ENCODE measurements around the gene KHDC4.
"Not testable (repeated sequence)": the region's sequence is repeated elsewhere in the genome, so short reads cannot be mapped to it uniquely, and the experiment has no call there.

The KHDC4 gene

DNA sequence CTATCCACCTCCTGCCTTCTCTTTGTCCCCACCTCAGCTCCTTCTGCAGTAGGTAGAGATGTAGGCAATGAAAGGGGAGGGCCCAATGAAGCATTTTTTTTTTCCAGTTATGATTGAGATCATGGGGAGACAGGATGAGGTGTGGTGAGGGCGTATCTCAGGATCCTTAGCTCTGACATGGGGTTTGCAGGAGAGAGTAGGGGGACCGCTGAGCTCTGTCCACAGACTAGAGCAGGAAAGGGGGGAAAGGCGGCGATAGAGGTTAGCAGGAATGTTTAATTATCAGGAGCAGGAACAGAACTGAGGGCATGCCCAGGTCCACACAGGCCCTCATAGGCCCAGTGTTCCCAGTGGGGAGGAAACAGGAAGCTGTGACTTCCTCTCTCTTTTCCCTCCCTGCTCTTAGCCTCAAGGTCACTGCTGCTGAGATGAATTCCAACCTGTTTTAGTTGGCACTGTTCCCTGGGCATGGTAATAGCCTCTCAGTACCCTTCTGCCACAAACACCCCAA, 6.3 kb upstream of the KHDC4 start:
- H3K9me3 ChIP-seq (ENCODE audit: insufficient read depth, low read length), result no peaks in the 10 kb centered on the region
- peaks cover 19% of the 10 kb centered on the region for H3K4me1 ChIP-seq (ENCODE audit: insufficient read depth, insufficient read length)
- DNase-seq (ENCODE audit: low read depth, low spot score), result no peak
- H3K27me3 ChIP-seq (ENCODE audit: insufficient read depth, insufficient read length), result no peaks in the 10 kb centered on the region
- no peak overlapping the region for H3K9ac ChIP-seq (ENCODE audit: insufficient read length, low read depth)
- no peaks in the 10 kb centered on the region for H3K36me3 ChIP-seq (ENCODE audit: insufficient read depth, insufficient read length, low read length)
- no peak overlapping the region for H3K4me3 ChIP-seq (ENCODE audit: insufficient read length, low read depth)
- TF ChIP-seq ZNF274 (IDR thresholded peaks at IDR 0.05; ENCODE audit: low read depth, low read length), result no peak
- TF ChIP-seq SUZ12 (IDR thresholded peaks at IDR 0.05; ENCODE audit: extremely low read depth, insufficient read depth, insufficient read length), result no peak
- TF ChIP-seq YY1 (IDR thresholded peaks at IDR 0.05; ENCODE audit: insufficient read depth, insufficient read length), result no peak

GRCh38 chr1:155938220-155938627, 4.0 kb upstream of the KHDC4 start:
- no peak overlapping the region for H3K4me3 ChIP-seq (ENCODE audit: insufficient read length, low read depth)
- peaks cover 5% of the 10 kb centered on the region for H3K36me3 ChIP-seq (ENCODE audit: insufficient read depth, insufficient read length, low read length)
- TF ChIP-seq SUZ12 (IDR thresholded peaks at IDR 0.05; ENCODE audit: extremely low read depth, insufficient read depth, insufficient read length) (no peak), ZNF274 (IDR thresholded peaks at IDR 0.05; ENCODE audit: low read depth, low read length) (no peak), YY1 (IDR thresholded peaks at IDR 0.05; ENCODE audit: insufficient read depth, insufficient read length) (no peak)
- peaks cover 16% of the 10 kb centered on the region for H3K4me1 ChIP-seq (ENCODE audit: insufficient read depth, insufficient read length)
- H3K9ac ChIP-seq (ENCODE audit: insufficient read length, low read depth), result no peak overlapping the region
- no peaks in the 10 kb centered on the region for H3K27me3 ChIP-seq (ENCODE audit: insufficient read depth, insufficient read length)
- peak; percentile 81 for DNase-seq (ENCODE audit: low read depth, low spot score)
- no peaks in the 10 kb centered on the region for H3K9me3 ChIP-seq (ENCODE audit: insufficient read depth, low read length)

GRCh38 chr1:155934936-155935590, 850 bp upstream of the KHDC4 start:
- DNase-seq (ENCODE audit: low read depth, low spot score), result no peak
- TF ChIP-seq ZNF274 (IDR thresholded peaks at IDR 0.05; ENCODE audit: low read depth, low read length) (no peak), YY1 (IDR thresholded peaks at IDR 0.05; ENCODE audit: insufficient read depth, insufficient read length) (no peak)
- no peaks in the 10 kb centered on the region for H3K9me3 ChIP-seq (ENCODE audit: insufficient read depth, low read length)
- H3K4me1 ChIP-seq (ENCODE audit: insufficient read depth, insufficient read length), result no peaks in the 10 kb centered on the region
- peaks cover 37% of the 10 kb centered on the region for H3K36me3 ChIP-seq (ENCODE audit: insufficient read depth, insufficient read length, low read length)
- H3K27me3 ChIP-seq (ENCODE audit: insufficient read depth, insufficient read length), result no peaks in the 10 kb centered on the region
- peak overlapping the region; percentile 99 for H3K4me3 ChIP-seq (ENCODE audit: insufficient read length, low read depth)
- H3K9ac ChIP-seq (ENCODE audit: insufficient read length, low read depth), result peak overlapping the region; percentile 100

DNA sequence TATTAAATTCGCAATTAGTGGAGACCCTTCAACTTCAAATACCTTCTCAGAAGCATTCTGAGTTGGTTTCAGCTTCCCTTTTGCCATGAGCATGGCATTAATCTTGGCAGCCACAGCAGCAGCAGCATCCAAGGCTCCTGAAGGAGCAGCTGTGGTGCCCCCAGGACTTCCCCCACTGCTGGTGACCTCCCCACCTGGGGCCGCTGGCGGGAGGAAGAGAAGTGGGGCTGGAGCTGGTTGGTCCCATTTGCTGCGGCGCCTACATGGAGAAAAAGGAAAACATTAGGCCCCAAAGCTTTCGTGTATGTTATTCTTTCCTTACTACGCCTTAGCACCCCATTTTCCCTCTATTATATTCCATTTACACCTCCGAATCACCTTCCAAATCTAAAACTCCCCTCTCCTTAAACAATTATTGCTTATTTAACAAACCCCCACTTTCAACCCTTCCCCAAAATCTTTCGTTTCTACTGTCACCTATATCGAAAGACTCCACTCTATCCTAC, 569 bp downstream of the KHDC4 start:
- Histone ChIP-seq H3K4me3 (ENCODE audit: insufficient read length, low read depth) (peak overlapping the region; percentile 99), H3K9me3 (ENCODE audit: insufficient read depth, low read length) (no peaks in the 10 kb centered on the region), H3K9ac (ENCODE audit: insufficient read length, low read depth) (peak overlapping the region; percentile 100), H3K36me3 (ENCODE audit: insufficient read depth, insufficient read length, low read length) (peaks cover 51% of the 10 kb centered on the region), H3K27me3 (ENCODE audit: insufficient read depth, insufficient read length) (no peaks in the 10 kb centered on the region), H3K4me1 (ENCODE audit: insufficient read depth, insufficient read length) (no peaks in the 10 kb centered on the region)
- TF ChIP-seq ZNF274 (IDR thresholded peaks at IDR 0.05; ENCODE audit: low read depth, low read length) (no peak), YY1 (IDR thresholded peaks at IDR 0.05; ENCODE audit: insufficient read depth, insufficient read length) (no peak), SUZ12 (IDR thresholded peaks at IDR 0.05; ENCODE audit: extremely low read depth, insufficient read depth, insufficient read length) (no peak)
- no peak for DNase-seq (ENCODE audit: low read depth, low spot score)

GRCh38 chr1:155932487-155932886, 1.7 kb downstream of the KHDC4 start:
- no peak for DNase-seq (ENCODE audit: low read depth, low spot score)
- H3K9ac ChIP-seq (ENCODE audit: insufficient read length, low read depth), result no peak overlapping the region
- H3K4me3 ChIP-seq (ENCODE audit: insufficient read length, low read depth), result peak overlapping the region; percentile 99
- no peaks in the 10 kb centered on the region for H3K27me3 ChIP-seq (ENCODE audit: insufficient read depth, insufficient read length)
- TF ChIP-seq YY1 (IDR thresholded peaks at IDR 0.05; ENCODE audit: insufficient read depth, insufficient read length) (no peak), SUZ12 (IDR thresholded peaks at IDR 0.05; ENCODE audit: extremely low read depth, insufficient read depth, insufficient read length) (no peak), ZNF274 (IDR thresholded peaks at IDR 0.05; ENCODE audit: low read depth, low read length) (no peak)
- no peaks in the 10 kb centered on the region for H3K4me1 ChIP-seq (ENCODE audit: insufficient read depth, insufficient read length)
- no peaks in the 10 kb centered on the region for H3K9me3 ChIP-seq (ENCODE audit: insufficient read depth, low read length)
- peaks cover 62% of the 10 kb centered on the region for H3K36me3 ChIP-seq (ENCODE audit: insufficient read depth, insufficient read length, low read length)

DNA sequence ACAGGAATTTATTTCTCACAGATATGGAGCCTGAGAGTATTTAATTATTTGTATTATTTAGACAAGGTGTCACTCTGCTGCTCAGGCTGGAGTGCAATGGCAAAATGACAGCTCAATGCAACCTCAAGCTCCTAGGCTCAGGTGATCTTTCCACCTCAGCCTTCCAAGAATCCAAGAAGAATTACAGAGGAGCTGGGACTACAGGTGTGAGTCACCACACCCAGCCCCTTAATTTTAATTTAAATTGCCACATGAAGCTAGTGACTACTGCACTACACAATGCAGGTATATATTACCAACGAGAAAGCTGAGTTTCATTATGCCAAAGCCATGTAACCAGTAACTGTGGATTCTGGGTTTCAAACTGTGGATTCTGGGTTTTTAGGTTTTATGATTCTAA, 2.1 kb downstream of the KHDC4 start:
- peak overlapping the region; percentile 13 for H3K9ac ChIP-seq (ENCODE audit: insufficient read length, low read depth)
- peaks cover 66% of the 10 kb centered on the region for H3K36me3 ChIP-seq (ENCODE audit: insufficient read depth, insufficient read length, low read length)

GRCh38 chr1:155931332-155932038, 2.7 kb downstream of the KHDC4 start:
- DNase-seq (ENCODE audit: low read depth, low spot score), result no peak
- H3K4me3 ChIP-seq (ENCODE audit: insufficient read length, low read depth), result peak overlapping the region; percentile 11
- H3K9ac ChIP-seq (ENCODE audit: insufficient read length, low read depth), result peak overlapping the region; percentile 13

More for the DNA sequence above, 2.1 kb downstream of the KHDC4 start:
- Histone ChIP-seq H3K27me3 (ENCODE audit: insufficient read depth, insufficient read length) (no peaks in the 10 kb centered on the region), H3K9me3 (ENCODE audit: insufficient read depth, low read length) (no peaks in the 10 kb centered on the region), H3K4me1 (ENCODE audit: insufficient read depth, insufficient read length) (no peaks in the 10 kb centered on the region), H3K4me3 (ENCODE audit: insufficient read length, low read depth) (peak overlapping the region; percentile 2)
- no peak for TF ChIP-seq ZNF274 (IDR thresholded peaks at IDR 0.05; ENCODE audit: low read depth, low read length)
- TF ChIP-seq SUZ12 (IDR thresholded peaks at IDR 0.05; ENCODE audit: extremely low read depth, insufficient read depth, insufficient read length), result no peak
- no peak for TF ChIP-seq YY1 (IDR thresholded peaks at IDR 0.05; ENCODE audit: insufficient read depth, insufficient read length)
- no peak for DNase-seq (ENCODE audit: low read depth, low spot score)

GRCh38 chr1:155930725-155931124, 3.5 kb downstream of the KHDC4 start:
- not testable (repeated sequence) for DNase-seq (ENCODE audit: low read depth, low spot score); H3K4me1 ChIP-seq (ENCODE audit: insufficient read depth, insufficient read length); H3K9me3 ChIP-seq (ENCODE audit: insufficient read depth, low read length); H3K4me3 ChIP-seq (ENCODE audit: insufficient read length, low read depth); H3K9ac ChIP-seq (ENCODE audit: insufficient read length, low read depth); H3K27me3 ChIP-seq (ENCODE audit: insufficient read depth, insufficient read length)
- H3K36me3 ChIP-seq (ENCODE audit: insufficient read depth, insufficient read length, low read length), result peaks cover 79% of the 10 kb centered on the region

More at GRCh38 chr1:155931332-155932038, 2.7 kb downstream of the KHDC4 start:
- no peaks in the 10 kb centered on the region for H3K4me1 ChIP-seq (ENCODE audit: insufficient read depth, insufficient read length)
- TF ChIP-seq SUZ12 (IDR thresholded peaks at IDR 0.05; ENCODE audit: extremely low read depth, insufficient read depth, insufficient read length) (no peak), ZNF274 (IDR thresholded peaks at IDR 0.05; ENCODE audit: low read depth, low read length) (no peak), YY1 (IDR thresholded peaks at IDR 0.05; ENCODE audit: insufficient read depth, insufficient read length) (no peak)
- H3K36me3 ChIP-seq (ENCODE audit: insufficient read depth, insufficient read length, low read length), result peaks cover 72% of the 10 kb centered on the region
- H3K27me3 ChIP-seq (ENCODE audit: insufficient read depth, insufficient read length), result no peaks in the 10 kb centered on the region
- H3K9me3 ChIP-seq (ENCODE audit: insufficient read depth, low read length), result no peaks in the 10 kb centered on the region
